Ovary (tissue), 10 donors: ENCODE data around the gene TXNRD3. TPM values are rescaled to one million over a fixed set of nuclear protein-coding genes. Genes with fewer than 3 reads are reported as not detected.

ENCODE experiments used
- DNase-seq, 5 donors: peaks; one replicate each; pipeline ENCODE4 v3.0.0-alpha.2; 2019 to 2020
- H3K27ac ChIP-seq, 2 donors: fragments of 200-600 bp; one replicate each; pipeline versions ENCODE4 v1.5.1 to v1.8.0; 2019 to 2022
- H3K27me3 ChIP-seq: fragments of 200-600 bp; one replicate; pipeline ENCODE4 v1.8.0; 2022
- H3K36me3 ChIP-seq: fragments of 200-600 bp; sonication (generic); one replicate; pipeline ENCODE4 v1.5.1; 2019
- H3K4me1 ChIP-seq: one replicate; pipeline ENCODE4 v1.8.1; 2013; ENCODE audit warnings: mild to moderate bottlenecking, moderate library complexity; ENCODE audit not compliant: insufficient read depth
- H3K4me3 ChIP-seq: fragments of 200-600 bp; sonication (generic); one replicate; pipeline ENCODE4 v1.5.1; 2017
- H3K9me3 ChIP-seq, 2 donors: fragments of 200-600 bp in 1 of 2; sonication (generic) in 1 of 2; one replicate each; pipeline versions ENCODE4 v1.5.1 to v1.8.1; 2013 to 2019; ENCODE audit warnings: mild to moderate bottlenecking in 1 of 2, moderate library complexity in 1 of 2
- EP300 ChIP-seq: sonication (generic); formaldehyde crosslinking; IDR thresholded peaks from one replicate; pipeline ENCODE4 v1.6.1; 2017; ENCODE audit warnings: antibody characterized with exemption
- POLR2A ChIP-seq: fragments of 450-650 bp; IDR thresholded peaks from one replicate; pipeline ENCODE4 v1.6.1; 2017; ENCODE audit warnings: antibody characterized with exemption, mild to moderate bottlenecking, moderate library complexity
- WGBS, 3 donors: extraction: QIAGEN DNeasy Blood & Tissue Kit in 1 of 3; methylation state at CpG; one replicate each; pipeline versions ENCODE4 v1.1.5 to v1.1.7; 2013 to 2017; 5-methylcytosine and 5-hydroxymethylcytosine counted together
- intact Hi-C, 4 donors: fragments of 100-400 bp; cut with DNase I; formaldehyde crosslinking; loops; one replicate each; pipeline versions ENCODE4 v1.11.0 to v1.15.1; 2022 to 2023
- long read RNA-seq, 3 donors: library from polyadenylated mRNA in 2 of 3; unstranded in 2 of 3; transcript quantifications; one replicate each; pipeline ENCODE4 v2.0.0 and lab custom pipeline, GENCODE V29; 2021 to 2026
- polyA plus RNA-seq, 2 donors: library from polyadenylated mRNA; stranded (reverse); fragments of 200-250 nt in 1 of 2; fragments of 350-450 nt in 1 of 2; fragmentation: Illumina TruSeq in 1 of 2; extraction: RNeasy Lipid Tissue Mini Kit (QIAGEN cat#74804) in 1 of 2; gene quantifications; one replicate each; pipeline ENCODE4 v1.2.3, GENCODE V29; 2013 to 2014
- total RNA-seq, 7 donors: library from RNA; depleted of rRNA in 2 of 7; stranded (reverse); fragments of >200 nt in 2 of 7; fragmentation: NEBNext Ultra II Directional in 3 of 7; extraction: Animal tissue kit (Norgen Biotek cat#: 25700) in 3 of 7; gene quantifications; one replicate each; pipeline versions ENCODE4 v1.1.0 to v1.2.4, GENCODE V29; 2016 to 2023
- TF ChIP-seq, protein P1 (sequence below), 3 donors: fragments of 450-650 bp in 2 of 3; fragments of 200-600 bp in 1 of 3; IDR thresholded peaks; one replicate each; pipeline versions ENCODE4 v1.5.1 to v1.8.0; 2016 to 2022; ENCODE audit warnings: antibody characterized with exemption in 3 of 3, mild to moderate bottlenecking in 1 of 3
- donor health status: DM: no; HTN: no; CAD: no; lungs with moderate emphysema.
- donor health status: DM: no; HTN: no; CAD: no.
- donor health status: Bipolar disorder and iron deficiency.
- donor health status: DM: yes; HTN: yes; CAD: no.
- donor health status: DM: no; HTN: no; CAD: no.
- donor health status: DM: yes; HTN: yes; CAD: no.

The TXNRD3 gene
- total RNA-seq (10 to 100 TPM; 10.1 to 25.3 (median 20.5) TPM), polyA plus RNA-seq (10 to 100 TPM; 11.1 to 17.9 TPM)
- long read RNA-seq, donor 1, partial matches to known transcripts: 0 of 5 reads
- long read RNA-seq, donor 1, other reads (novel, unspliced or antisense): 4 of 5 reads
- long read RNA-seq, donor 2, transcript TXNRD3-205 (16 exons, 2,950 nt): major isoform, 9 of 15 reads
- long read RNA-seq, donor 2, partial matches to known transcripts: 5 of 15 reads
- long read RNA-seq, donor 2, other reads (novel, unspliced or antisense): 0 of 15 reads
- long read RNA-seq, donor 3, transcript TXNRD3-205 (16 exons, 2,950 nt): major isoform, 20 of 24 reads
- long read RNA-seq, donor 3, partial matches to known transcripts: 0 of 24 reads
- long read RNA-seq, donor 3, other reads (novel, unspliced or antisense): 4 of 24 reads

DNA sequence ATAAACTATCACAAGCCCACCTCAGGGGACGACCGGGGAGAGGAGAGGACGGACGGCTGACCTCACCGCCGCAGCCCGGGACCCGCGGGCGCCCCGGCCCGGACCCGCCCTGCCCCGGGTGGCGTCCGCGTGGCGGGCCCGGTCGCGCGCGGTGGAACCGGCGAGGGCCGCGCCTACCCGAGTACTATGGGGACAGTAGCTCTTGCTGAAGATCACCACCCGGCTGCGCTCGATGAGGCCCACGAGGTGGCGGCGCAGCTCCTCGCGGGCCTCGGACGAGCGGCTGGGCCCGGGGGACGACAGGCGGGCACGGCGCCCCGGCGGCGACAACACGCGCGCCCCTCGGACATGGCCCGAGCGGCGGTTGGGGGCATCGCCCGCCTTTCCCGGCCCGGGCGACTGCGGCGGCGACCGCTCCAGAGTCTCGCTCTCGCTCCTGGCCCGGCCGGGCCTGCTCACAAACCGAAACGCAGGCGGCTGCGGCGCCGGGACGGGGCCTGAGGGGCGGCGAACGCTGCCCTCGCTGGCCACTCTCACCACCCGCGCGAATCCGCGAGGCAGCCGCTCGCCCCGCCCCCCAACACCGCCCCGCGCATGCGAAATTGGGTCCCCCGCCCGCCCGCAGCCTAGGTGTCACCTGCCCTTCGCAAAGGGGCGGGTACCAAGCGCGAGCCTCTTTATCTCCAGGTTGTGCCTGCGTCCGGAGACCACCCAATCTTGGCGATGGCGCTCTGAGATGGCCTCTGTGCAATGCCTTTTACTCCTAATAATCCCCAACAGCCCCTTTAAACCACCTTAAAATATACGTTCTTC lies at the start of gene TXNRD3:
Gene TXNRD3 (minus strand): TSS at position 554 of the 813 bp plus-strand sequence.
- Histone ChIP-seq H3K36me3 (no peaks in the 10 kb centered on the region), H3K4me1 (peaks cover 1% of the 10 kb centered on the region), H3K9me3 (no peaks in the 10 kb centered on the region), H3K27ac (peak within 1 kb of the TSS; percentile 75 to 81), H3K27me3 (no peaks in the 10 kb centered on the region), H3K4me3 (peak within 1 kb of the TSS; percentile 62)
- peak; percentile 54 for TF ChIP-seq POLR2A
- no peak for TF ChIP-seq EP300
- intact Hi-C loops: no loop called here
- peak; percentile 80 to 89 (median 88) for DNase-seq
- 0 to 1% (median 0%) methylated on average over 82 to 102 of the region's 102 CpGs for WGBS, 3 donors

DNA sequence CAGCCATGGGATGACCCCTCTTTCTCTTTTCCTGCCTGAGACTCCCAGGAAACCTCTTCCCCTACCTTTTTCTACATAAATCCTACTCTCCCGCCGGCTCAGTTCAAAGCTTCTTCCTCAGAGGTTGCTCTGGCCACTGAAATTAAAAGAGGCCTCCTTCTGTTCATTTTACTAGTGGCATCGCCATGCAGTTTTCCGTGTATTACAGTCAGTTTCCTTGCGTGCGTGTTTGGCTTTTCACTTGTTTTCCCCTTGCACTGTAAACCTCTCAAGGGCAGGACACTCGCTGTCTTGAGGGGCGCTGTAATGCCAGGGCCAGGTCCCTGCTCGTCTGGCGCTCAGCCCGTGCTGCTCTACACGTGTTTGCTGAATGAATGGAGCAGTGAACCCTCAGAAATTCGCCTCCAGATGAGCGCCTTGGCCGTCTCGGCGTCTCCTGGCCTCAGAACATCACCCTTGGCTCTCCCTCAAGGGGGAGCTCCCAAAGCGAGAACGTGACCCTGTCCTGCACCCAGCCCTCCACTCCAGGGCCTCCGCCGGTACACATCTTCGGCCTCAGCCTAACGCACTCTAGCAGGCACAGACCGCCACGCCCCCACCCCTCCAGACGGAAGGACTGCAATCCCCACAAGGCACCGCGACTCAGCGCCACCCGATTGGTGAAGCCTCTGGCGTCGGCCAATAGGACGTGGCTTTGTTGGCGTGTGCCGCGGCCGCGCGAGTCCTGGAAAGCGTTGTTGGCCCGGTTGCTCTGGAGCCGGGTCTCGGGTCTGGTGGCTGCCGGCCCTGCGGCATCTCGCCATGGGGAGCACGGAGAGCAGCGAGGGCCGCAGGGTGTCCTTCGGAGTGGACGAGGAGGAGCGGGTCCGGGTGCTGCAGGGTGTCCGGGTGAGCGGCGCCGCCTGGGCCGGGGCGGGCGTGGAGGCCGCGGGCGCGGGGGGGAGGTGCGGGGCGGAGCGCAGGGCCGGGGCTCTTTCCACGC lies 48.9 kb upstream of the TXNRD3 start, which contains the start of gene CHCHD6:
Gene CHCHD6 (plus strand): TSS at position 729 of the 982 bp plus-strand sequence. CDS start 73 bp downstream, at position 802.
- intact Hi-C loops: no loop called here
- H3K27me3 ChIP-seq: no peaks in the 10 kb centered on the region
- H3K36me3 ChIP-seq: no peaks in the 10 kb centered on the region
- TF ChIP-seq POLR2A (peak; percentile 17), EP300 (no peak)
- peak; percentile 93 to 98 (median 97) for DNase-seq
- H3K9me3 ChIP-seq: no peaks in the 10 kb centered on the region
- H3K4me3 ChIP-seq: peak within 1 kb of the TSS; percentile 79
- H3K27ac ChIP-seq: no peak within 1 kb of the TSS
- H3K4me1 ChIP-seq: peaks cover 3% of the 10 kb centered on the region
- 3 to 7% (median 3%) methylated on average over 33 to 69 of the region's 69 CpGs for WGBS, 3 donors

- no peaks in the 10 kb centered on the region for H3K9me3 ChIP-seq
These were observed 44.1 kb upstream of the TXNRD3 start for GRCh38 chr3:126699011-126699410.

DNA sequence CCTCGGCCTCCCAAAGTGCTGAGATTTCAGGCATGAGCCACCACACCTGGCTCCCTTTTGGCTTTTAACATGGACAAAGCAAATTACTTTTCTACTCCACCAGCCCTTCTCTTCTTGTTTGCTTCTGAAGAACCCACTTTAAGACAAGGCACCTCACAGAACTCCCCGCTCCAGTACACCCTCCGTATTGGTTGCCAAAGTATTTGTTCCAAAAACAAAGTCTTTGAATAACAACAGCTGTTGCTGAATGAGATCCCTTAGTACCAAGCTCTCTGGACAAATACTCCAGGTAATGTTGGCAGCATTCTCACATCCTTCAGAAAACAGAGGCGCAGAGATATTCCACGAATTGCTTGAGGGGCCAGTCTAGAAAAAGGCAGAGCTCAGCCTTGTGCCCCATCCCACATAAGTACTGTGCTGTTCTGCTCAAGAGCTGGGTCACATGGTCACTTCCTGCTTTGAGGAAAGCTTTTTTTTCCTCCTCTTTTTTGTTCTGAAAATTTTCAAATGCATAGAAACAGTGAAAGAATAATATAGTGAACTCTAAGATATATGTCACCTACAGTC lies 41.9 kb upstream of the TXNRD3 start:
- whole genome bisulfite sequencing, 3 donors: 18 to 30% (median 23%) methylated on average over 5 of the region's 5 CpGs
- TF ChIP-seq POLR2A: no peak
- TF ChIP-seq, protein P1, sequence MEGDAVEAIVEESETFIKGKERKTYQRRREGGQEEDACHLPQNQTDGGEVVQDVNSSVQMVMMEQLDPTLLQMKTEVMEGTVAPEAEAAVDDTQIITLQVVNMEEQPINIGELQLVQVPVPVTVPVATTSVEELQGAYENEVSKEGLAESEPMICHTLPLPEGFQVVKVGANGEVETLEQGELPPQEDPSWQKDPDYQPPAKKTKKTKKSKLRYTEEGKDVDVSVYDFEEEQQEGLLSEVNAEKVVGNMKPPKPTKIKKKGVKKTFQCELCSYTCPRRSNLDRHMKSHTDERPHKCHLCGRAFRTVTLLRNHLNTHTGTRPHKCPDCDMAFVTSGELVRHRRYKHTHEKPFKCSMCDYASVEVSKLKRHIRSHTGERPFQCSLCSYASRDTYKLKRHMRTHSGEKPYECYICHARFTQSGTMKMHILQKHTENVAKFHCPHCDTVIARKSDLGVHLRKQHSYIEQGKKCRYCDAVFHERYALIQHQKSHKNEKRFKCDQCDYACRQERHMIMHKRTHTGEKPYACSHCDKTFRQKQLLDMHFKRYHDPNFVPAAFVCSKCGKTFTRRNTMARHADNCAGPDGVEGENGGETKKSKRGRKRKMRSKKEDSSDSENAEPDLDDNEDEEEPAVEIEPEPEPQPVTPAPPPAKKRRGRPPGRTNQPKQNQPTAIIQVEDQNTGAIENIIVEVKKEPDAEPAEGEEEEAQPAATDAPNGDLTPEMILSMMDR (IDR thresholded peaks at IDR 0.05): no peak
- no peak for TF ChIP-seq EP300
- no peak overlapping the region for H3K4me3 ChIP-seq
- H3K36me3 ChIP-seq: no peaks in the 10 kb centered on the region
- H3K27ac ChIP-seq: no peak overlapping the region
- no peaks in the 10 kb centered on the region for H3K9me3 ChIP-seq
- peaks cover 15% of the 10 kb centered on the region for H3K4me1 ChIP-seq
- intact Hi-C loops: no loop called here
- no peaks in the 10 kb centered on the region for H3K27me3 ChIP-seq
- no peak for DNase-seq

More at GRCh38 chr3:126699011-126699410, 44.1 kb upstream of the TXNRD3 start:
- no peak for DNase-seq
- Histone ChIP-seq H3K4me3 (no peak overlapping the region), H3K27me3 (no peaks in the 10 kb centered on the region), H3K4me1 (peaks cover 7% of the 10 kb centered on the region), H3K36me3 (no peaks in the 10 kb centered on the region), H3K27ac (no peak overlapping the region)
- TF ChIP-seq POLR2A (no peak), EP300 (no peak)
- TF ChIP-seq, protein P1 (IDR thresholded peaks at IDR 0.05): no peak
- intact Hi-C loops: no loop called here
- 79 to 86% (median 82%) methylated on average over 7 of the region's 7 CpGs for WGBS, 3 donors
